Daoy (cell line): Measurements from ENCODE around the gene IMMT. TPM values are rescaled to one million over a fixed set of nuclear protein-coding genes. Genes with fewer than 3 reads are reported as not detected.

Source experiments
- total RNA-seq: library from RNA; depleted of rRNA; stranded (reverse); fragments of >200 nt; shearing (Covaris generic); gene quantifications from 2 replicates; pipeline ENCODE4 v1.2.3, GENCODE V29; 2014; rRNA removed

Gene IMMT
- total RNA-seq, 1 experiment from 2014 or later, result 58.1 TPM

Other genes with a start within 250 kb of the IMMT start
- 29.0 and 31.0 TPM in 2 replicates for gene POLR1A, start 89.6 kb downstream of the IMMT start, total RNA-seq
- 65.7 and 67.6 TPM in 2 replicates for gene PTCD3, start 89.2 kb downstream of the IMMT start, total RNA-seq
- 89.4 and 111 TPM in 2 replicates for gene MRPL35, start 4.0 kb upstream of the IMMT start, total RNA-seq
- gene REEP1, start 142.2 kb upstream of the IMMT start, total RNA-seq, result 4.1 TPM in 2 replicates
- gene KDM3A, start 245.9 kb upstream of the IMMT start, total RNA-seq, result 10.3 and 12.9 TPM in 2 replicates